Measurements from ENCODE around the gene AKAP10.
"Not testable (repeated sequence)": the region's sequence is repeated elsewhere in the genome, so short reads cannot be mapped to it uniquely, and the experiment has no call there.

AKAP10 gene, protein sequence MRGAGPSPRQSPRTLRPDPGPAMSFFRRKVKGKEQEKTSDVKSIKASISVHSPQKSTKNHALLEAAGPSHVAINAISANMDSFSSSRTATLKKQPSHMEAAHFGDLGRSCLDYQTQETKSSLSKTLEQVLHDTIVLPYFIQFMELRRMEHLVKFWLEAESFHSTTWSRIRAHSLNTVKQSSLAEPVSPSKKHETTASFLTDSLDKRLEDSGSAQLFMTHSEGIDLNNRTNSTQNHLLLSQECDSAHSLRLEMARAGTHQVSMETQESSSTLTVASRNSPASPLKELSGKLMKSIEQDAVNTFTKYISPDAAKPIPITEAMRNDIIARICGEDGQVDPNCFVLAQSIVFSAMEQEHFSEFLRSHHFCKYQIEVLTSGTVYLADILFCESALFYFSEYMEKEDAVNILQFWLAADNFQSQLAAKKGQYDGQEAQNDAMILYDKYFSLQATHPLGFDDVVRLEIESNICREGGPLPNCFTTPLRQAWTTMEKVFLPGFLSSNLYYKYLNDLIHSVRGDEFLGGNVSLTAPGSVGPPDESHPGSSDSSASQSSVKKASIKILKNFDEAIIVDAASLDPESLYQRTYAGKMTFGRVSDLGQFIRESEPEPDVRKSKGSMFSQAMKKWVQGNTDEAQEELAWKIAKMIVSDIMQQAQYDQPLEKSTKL

DNA sequence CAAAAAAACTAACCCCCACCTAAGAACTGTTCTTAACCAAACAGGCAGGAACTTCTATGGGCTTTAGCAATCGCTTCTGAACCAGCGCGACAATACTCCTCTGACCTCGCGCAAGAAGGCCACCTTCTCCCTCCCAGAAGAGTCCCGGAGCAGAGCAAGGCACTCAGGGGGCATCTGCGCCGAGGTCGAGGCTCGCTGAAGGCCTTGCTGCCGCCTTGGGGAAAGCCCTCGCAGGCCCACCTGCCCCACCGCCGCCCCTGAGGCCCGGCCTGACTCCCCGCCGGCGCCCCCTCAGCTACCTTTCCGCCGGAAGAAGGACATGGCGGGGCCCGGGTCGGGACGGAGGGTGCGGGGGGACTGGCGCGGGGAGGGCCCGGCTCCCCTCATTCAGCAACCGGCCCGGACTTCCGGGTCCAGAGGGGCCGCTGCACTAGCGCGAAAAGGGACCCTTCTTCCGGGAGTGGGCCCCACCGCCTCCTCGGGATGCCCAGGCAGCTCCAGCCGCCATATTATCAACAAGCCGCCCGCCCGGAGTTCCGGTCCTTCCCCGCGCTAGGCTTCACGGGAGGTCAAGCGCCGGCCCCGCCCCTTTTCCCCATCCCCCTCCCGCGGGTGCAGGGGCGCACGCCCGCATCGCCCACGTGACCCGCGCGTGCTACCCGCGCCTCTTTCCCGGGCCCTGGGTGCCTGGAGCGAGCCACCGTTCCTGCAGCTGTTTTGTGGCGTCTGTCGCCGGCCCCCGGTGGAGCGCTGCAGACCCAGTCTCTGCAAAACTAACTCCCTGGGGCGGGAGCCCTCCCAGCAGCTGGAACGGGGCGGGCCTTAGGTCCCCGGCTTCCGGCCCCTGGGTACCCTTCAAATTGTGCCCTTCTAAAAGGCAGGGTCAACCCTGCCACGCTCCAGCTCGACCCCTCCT lies at the start of gene AKAP10:
TSS of gene AKAP10 (minus strand) at position 536 of the 916 bp plus-strand sequence. CDS start at position 387, 149 bp downstream.
- peak; percentile 93 to 94 for DNase-seq
- TF ChIP-seq GATA1 (IDR thresholded peaks at IDR 0.05; ENCODE audit: low read depth, low read length): no peak
- peak; percentile 57 for TF ChIP-seq POLR2A (IDR thresholded peaks at IDR 0.05; ENCODE audit: low read length)

DNA sequence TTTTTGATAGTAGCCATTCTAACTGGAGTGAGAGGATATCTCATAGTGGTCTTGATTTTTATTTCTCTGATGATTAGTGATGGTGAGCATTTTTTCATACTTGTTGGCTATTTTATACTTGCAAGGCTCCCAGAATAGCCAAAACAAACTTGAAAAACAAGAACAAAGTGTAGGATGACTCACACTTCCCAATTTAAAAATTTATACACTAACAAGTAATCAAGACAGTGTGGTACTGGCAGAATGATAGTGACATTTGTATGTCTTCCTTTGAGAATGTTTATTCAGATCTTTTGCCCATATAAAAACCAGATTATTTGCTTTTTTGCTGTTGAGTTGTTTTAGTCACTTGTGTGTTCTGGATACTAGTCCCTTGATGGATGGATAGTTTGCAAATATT lies 49.3 kb upstream of the AKAP10 start:
- no peak for TF ChIP-seq GATA1 (IDR thresholded peaks at IDR 0.05; ENCODE audit: low read depth, low read length)
- TF ChIP-seq POLR2A (IDR thresholded peaks at IDR 0.05; ENCODE audit: low read length): no peak
- DNase-seq: no peak

DNA sequence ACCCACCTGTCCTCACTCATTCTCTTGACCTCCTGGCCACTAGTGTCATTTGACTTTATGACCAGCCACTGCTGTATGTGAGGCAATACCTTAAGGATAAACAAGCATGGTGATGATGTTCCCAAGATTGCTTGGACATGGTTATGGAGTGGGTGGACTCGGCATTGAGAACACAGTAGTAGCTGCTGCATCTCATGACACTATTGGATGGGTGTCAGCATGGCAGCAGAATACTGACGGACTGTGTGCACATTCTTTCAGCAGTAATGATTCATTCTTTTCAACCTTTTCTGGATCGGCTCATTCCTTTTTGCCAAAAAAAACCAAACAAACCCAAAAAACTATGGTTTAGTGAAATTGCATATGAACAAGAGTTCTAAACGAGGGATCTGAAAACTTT lies 45.1 kb upstream of the AKAP10 start:
- no peak for TF ChIP-seq POLR2A (IDR thresholded peaks at IDR 0.05; ENCODE audit: low read length)
- TF ChIP-seq GATA1 (IDR thresholded peaks at IDR 0.05; ENCODE audit: low read depth, low read length): no peak
- no peak for DNase-seq

DNA sequence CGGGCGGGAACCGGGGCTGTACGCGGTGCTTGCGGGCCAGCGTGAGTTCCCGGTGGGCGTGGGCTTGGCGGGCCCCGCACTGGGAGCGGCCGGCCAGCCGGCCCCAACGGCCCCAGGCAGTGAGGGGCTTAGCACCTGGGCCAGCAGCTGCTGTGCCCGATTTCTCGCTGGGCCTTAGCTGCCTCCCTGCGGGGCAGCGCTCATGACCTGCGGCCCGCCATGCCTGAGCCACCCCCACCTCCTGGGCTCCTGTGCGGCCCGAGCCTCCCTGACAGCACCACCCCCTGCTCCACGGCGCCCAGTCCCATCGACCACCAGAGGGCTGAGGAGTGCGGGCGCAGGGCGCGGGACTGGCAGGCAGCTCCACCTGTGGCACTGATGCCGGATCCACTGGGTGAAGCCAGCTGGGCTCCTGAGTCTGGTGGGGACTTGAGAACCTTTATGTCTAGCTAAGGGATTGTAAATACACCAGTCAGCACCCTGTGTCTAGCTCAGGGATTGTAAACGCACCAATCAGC lies 38.9 kb upstream of the AKAP10 start:
- not testable (repeated sequence) for DNase-seq

DNA sequence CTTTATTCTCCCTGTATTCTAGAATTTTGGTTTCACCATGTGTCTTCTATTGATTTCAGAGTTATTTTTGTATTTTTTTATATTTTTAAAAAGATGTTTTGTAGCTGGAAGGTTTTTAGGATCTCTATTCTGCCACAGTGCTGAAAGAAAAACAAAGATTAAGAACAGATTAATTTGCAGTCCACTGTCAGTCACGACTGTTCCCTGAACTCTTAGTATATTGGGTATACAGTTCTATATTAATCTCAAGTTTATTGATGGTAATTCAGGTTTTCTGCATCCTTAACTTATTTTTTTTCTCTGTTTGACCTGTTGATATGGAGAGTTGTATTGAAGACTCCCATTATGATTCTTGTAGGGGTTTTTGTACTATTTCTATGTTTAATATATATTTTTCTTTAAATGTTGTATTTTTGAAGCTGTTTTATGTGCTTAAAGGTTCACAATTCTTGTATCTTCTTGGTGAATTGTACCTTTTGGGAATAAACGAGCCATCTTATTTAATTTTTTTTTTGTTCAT lies 34.4 kb upstream of the AKAP10 start:
- peak; percentile 34 to 51 for DNase-seq
- TF ChIP-seq POLR2A (IDR thresholded peaks at IDR 0.05; ENCODE audit: low read length) (no peak), GATA1 (IDR thresholded peaks at IDR 0.05; ENCODE audit: low read depth, low read length) (no peak)

DNA sequence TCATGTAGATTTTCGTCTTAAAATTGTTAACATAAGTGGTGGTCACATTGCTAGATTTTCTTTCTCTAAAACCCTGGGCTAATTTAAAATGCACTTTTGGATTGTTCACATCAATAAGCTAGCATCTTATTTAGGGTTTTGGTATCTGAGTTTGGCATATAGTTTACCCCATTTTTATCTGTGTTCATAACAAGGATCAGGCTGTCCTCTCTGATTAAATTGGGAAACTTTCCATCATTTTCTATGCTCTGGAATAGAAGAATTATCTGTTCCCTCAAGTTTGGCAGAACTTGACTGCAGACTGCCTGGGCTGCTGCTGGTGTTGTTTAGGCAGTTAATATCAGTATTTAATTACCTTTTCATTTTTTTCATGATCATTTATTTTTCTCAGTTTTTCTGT lies 33.3 kb upstream of the AKAP10 start:
- DNase-seq: peak; percentile 66 to 71
- TF ChIP-seq POLR2A (IDR thresholded peaks at IDR 0.05; ENCODE audit: low read length) (no peak), GATA1 (IDR thresholded peaks at IDR 0.05; ENCODE audit: low read depth, low read length) (no peak)

DNA sequence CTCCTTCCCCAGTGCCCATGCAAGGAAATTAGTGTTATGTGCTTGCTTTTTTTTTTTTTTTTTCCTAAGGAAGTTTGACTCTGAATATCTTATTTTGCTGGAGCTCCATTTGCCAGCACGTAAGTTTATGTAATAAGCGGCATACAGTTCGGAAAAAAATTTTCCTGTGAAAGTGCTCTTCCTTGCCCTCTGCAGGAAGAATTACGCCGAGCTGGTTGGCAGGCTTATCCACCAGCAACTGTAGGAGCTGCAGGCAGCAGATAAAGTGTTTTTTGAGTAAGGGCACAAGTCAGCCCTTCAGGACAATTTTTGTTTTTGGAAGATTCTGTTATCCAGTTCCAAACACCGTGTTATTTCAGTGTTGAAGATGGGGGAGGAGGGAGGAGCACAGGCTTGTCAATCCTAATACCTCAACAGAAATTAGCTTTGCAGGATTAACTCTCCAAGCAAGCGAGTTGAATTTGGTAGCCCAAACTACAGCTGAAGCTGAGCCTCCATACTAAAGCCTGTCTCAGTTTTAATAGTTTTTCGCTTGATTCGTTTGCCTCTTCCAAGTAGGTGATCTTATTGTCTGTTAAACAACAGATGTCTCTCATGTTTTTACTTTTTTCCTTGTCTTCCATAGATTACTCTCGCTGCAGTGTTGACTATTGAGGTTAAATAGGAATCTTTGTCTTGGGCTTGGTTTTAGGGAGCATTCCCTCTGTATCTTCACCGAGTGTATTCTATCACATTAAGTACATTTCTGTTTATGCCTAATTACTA lies 32.7 kb upstream of the AKAP10 start:
- DNase-seq: peak; percentile 95 to 98
- peak; percentile 81 for TF ChIP-seq POLR2A (IDR thresholded peaks at IDR 0.05; ENCODE audit: low read length)
- TF ChIP-seq GATA1 (IDR thresholded peaks at IDR 0.05; ENCODE audit: low read depth, low read length): peak; percentile 81

DNA sequence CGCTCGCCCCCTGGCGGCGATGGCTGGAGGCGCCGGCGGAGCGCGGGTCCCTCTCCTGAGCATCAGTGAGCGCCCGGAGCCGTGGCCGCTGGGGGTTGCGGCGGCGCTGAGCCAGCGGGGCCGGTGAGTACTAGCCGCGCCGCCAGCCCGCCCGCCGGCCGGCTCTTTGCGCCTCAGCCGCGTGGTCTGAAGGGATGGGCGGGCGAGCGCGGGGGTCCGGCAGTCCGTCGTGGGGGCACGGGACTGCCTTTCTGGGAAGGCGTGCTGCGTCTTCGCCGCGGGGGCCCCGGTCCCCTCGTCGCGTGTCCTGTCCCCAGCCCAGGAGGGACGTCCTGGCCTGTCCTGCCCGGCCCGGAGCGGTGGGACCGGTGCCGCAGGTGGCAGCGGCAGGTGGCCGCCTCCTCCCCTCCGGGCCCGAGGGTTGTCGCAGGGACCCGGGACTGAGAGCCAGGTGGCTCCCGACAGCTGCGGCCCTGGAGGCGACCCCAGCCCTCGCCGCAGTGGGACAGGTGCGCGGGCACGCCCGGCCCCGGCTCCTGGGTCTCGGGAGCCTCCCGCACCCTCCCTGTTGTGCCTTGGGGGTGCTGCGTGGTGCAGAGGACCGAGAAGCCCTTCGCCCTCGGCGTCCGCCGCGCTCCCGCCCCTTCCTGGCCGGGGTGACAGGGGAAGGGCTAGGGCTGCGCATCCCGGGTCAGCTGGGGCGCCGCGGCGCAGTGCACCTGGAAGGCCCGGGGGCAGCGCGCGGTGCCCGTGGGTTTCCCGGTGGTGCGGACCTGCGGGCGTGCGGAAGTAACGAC lies 31.9 kb upstream of the AKAP10 start, which contains the start of gene SPECC1:
TSS of gene SPECC1 (plus strand) at position 58 of the 797 bp plus-strand sequence. CDS start 87,293 bp downstream, outside the sequence.
- TF ChIP-seq GATA1 (IDR thresholded peaks at IDR 0.05; ENCODE audit: low read depth, low read length) (no peak), POLR2A (IDR thresholded peaks at IDR 0.05; ENCODE audit: low read length) (peak; percentile 67)

DNA sequence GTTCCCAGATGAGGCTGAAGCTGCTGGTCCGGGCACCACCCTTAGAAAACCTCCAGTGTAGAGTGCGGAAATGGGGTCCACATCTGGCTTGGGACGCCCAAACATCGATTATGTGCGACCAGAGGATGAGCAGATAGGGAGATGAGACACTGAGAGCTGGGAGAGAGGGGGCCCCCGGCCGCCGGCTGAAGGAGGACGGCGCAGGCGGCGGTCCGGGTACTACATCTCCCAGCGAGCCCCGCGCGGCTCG lies 31.3 kb upstream of the AKAP10 start:
- TF ChIP-seq GATA1 (IDR thresholded peaks at IDR 0.05; ENCODE audit: low read depth, low read length) (no peak), POLR2A (IDR thresholded peaks at IDR 0.05; ENCODE audit: low read length) (no peak)
- DNase-seq: no peak

More for the DNA sequence above, 31.9 kb upstream of the AKAP10 start, which contains the start of gene SPECC1:
- peak; percentile 87 to 94 for DNase-seq

DNA sequence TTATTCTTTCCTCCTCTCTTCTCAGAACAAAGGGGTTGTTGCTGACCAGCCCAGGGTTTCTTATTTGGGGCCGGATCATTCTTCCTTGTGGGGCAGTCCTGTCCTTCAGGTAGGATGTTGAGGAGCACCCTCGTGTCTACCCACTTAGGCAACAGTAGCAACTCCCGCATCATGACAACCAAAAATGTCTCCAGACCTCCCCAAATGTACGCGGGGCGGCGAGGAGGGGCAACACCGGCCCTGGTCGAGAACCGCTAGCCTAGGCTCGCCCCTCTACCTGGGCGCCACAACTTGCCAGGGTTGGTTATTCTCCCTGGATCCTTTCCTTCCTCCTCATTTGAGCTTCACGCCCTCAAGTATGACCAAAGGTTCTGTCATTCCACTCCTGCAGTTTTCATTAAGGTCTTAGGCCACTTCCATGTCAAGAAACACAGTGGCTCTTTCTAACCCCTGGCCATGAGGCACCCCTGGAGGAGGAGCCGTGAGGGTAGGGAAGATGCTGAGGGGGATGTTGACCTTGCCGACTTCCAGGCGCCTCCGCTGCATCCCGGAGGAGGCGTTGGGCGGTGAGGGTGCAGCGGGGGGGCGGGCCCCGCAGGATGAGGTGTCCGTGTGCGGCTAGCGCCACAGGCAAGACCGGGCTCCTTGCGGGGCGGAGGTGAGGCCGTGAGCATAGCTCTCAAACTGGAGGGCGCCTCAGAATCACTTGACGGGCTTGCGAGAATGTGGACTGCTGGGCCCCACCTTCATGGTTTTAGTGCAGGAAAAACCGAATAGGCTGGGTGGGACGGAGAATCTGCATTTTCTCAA lies 30.8 kb upstream of the AKAP10 start:
- DNase-seq: peak; percentile 64 to 77
- TF ChIP-seq GATA1 (IDR thresholded peaks at IDR 0.05; ENCODE audit: low read depth, low read length) (no peak), POLR2A (IDR thresholded peaks at IDR 0.05; ENCODE audit: low read length) (no peak)

DNA sequence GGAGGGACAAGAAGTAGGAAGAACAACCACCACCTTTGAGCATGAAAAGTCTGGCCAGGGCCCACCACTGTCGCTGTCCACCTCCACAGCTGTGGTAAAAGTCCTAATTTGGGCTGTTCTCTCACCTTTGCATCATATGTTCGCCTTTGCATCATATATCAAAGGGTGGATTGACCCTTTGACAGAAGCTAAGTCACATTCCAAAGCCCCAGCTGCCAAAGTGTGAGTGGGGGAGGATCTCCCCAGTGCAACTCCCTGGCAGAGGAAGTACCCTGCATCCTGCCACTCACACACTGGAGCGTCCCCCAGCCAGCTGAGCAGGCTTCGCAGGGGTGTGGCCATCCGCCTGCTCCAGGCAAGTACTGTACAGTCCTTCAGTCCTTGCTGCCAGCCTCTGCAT lies 18.9 kb upstream of the AKAP10 start:
- no peak for TF ChIP-seq GATA1 (IDR thresholded peaks at IDR 0.05; ENCODE audit: low read depth, low read length)
- TF ChIP-seq POLR2A (IDR thresholded peaks at IDR 0.05; ENCODE audit: low read length): no peak
- no peak for DNase-seq

All from erythroblast (primary cell).